NAMALWA (cell line): ENCODE data around the gene SDHB.
A peak's percentile ranks its signal among the peaks of the same experiment; 100 is the strongest.

Experiments
- DNase-seq: peaks from one replicate; pipeline ENCODE4 v3.0.0-alpha.2; 2015; ENCODE audit warnings: low spot score

SDHB gene

GRCh38 chr1:17012775-17013490 lies 40.9 kb downstream of the SDHB start:
- DNase-seq = no peak

DNA sequence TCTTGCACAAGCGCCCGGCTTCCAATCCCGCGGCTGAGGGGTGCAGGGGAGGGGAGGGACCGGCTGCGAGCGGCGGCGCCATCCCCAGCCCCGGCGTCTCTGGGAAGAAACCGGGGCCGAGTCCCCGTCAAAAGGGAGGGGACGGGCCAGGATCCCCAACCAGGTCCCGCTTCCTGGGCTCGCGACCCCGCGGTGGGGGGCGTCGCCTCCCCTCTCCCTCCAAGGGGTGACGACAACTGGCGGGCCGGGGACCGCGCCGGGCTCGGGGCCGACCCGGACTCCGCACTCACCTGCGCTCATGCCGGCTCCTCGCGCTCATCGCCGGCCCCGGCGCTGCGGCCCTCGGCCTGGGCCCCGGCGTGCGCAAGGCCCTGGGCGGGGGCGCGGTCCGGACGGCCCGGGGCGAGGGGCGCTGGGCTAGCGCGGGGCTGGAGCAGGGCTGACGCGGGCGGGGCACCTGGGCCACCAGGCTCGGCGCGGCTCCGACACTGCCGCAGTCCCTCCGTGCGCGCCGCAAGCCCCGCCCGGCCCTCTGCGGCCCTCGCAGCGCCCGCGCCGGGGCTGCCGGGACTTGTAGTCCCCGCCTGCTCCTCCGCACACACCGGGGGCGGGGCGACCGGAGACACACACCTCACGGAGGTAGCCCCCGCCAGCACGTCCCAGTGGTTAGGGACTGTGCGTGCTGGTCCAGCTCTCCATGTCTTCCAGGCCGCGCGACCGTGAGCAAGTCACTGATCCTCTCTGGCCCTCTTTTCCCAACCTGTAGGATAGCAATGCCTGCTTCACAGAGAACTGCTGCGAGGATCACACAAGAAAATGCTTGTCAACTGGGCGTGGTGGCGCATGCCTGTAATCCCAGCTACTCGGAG lies 42.2 kb downstream of the SDHB start, which contains the start of gene ATP13A2:
TSS of gene ATP13A2 (minus strand) at position 490 of the 869 bp plus-strand sequence. CDS start at position 300, 190 bp downstream.
- peak; percentile 92 for DNase-seq

DNA sequence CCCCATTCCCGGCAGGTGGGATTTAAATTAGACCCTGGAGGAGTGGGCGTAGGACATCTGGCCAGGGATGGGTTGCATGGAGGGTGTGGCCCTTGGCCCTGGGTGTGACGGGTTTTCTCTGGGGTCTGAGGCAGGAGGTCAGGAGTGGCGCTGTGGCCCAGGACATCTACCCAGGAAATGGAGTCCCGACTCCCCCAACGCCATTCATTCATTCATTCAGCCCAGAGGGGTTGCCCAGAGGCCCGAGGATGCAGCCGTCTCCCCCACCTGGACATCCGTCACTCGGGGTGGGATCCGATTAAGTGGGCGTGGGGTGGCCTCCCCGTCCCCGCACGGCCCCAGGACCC lies 42.8 kb downstream of the SDHB start:
- DNase-seq = no peak

GRCh38 chr1:17009706-17010105 lies 44.1 kb downstream of the SDHB start:
- no peak for DNase-seq

DNA sequence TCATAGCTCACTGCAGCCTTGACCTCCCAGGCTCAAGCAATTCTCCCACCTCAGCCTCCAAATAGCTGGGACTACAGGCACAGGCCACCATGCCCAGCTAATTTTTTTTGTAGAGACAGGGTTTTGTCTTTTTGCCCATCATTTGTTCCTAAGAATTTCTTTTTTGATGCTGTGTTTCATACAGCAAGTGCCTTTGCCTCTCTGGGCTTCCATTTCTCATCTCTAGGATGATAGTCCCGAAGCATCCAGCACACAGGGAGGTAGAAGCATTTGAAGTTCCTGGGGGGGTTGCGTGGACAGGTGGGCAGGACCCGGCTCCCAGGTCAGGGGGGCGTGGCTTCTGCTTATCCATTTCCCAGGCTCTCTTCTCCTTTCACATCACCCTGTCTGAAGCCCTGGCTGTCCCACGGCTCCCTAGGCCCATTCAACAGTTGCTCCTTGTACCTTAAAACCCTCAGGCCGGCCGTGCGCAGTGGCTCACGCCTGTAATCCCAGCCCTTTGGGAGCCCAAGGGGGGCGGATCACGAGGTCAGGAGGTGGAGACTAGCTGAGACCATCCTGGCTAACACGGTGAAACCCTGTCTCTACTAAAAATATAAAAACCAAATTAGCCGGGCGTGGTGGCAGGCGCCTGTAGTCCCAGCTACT lies 45.5 kb downstream of the SDHB start:
- no peak for DNase-seq

- DNase-seq = no peak
Measured at GRCh38 chr1:17007121-17007520, 46.7 kb downstream of the SDHB start.

DNA sequence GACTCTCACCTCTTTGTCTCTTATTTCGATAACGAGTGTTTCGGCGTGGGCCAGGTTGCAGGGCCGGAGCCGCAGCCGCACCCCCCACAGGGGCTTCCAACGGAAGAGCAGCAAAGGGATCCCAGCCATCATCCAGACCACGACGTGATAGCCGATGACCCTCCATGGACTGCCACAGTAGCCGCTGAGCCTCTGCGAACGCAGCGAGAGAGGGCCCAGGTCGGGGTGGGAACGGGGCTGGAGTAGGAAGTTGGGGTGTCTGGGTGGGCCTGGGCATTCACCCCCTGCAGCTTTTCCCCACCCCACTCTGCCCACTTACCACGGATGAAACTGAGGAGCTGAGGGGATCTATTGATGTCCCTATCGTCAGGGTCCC lies 48.5 kb downstream of the SDHB start:
- DNase-seq = no peak

DNA sequence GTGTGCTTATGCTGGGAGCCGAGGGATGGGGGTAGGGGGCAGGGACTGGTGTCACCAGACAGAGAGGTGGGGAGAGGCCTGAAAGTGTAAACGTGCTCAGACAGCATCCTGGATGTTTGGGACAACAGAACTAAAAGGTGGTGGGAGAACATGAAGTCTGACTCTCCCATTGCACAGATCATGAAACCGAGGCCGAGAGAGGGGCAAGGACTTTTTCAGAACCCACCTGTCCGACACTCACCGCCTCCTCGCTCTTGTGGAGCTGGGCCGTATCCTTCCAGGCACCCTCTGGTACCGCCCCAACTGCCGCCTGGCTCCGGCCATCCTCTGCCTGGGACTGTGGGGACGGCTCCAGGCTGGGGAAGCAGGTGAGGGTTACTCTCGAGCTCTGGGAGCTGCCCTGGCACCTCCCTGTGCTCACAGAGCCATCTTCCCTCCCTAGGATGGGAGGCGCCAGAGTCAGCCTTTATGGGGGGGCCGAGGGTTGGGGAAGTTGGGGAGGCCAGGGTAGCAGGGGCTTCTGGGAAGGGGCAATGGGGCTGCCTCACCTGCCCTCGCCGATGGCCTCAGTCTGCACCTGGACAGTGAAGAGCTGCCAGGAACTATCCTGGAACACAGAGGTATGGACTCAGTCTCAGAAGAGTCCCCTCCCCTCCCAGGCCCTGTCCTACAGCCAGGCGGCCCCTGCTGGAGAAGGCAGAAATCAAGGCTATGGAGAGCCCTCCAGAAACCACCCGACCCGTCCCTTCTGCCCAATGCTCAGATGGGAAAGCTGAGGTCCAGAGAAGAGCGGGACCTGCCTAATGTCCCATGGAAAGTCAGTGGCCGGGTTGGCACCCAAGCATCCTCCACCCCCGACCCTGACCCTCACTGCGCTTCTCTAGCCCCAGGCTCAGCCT lies 49.1 kb downstream of the SDHB start:
- DNase-seq = no peak

DNA sequence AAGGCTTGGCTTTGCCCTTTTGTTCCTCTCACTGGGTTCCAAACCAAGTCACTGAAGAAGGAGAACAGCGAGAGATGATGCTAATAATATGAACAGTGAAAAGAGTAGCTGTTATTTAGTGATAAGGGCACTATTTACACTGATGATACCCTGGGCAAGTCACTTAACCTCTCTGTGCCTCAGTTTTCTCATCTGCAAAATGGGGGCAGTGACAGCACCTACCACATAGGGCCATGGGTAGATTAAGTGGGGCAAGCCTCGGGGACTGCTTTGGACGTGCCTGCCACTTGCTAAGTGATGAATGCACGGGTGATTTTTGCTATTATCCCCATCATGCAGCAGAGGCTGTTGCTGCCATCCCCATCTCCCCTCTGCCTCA lies 51.3 kb downstream of the SDHB start:
- no peak for DNase-seq

- no peak for DNase-seq
Measured at GRCh38 chr1:17001760-17002523, 51.9 kb downstream of the SDHB start.

DNA sequence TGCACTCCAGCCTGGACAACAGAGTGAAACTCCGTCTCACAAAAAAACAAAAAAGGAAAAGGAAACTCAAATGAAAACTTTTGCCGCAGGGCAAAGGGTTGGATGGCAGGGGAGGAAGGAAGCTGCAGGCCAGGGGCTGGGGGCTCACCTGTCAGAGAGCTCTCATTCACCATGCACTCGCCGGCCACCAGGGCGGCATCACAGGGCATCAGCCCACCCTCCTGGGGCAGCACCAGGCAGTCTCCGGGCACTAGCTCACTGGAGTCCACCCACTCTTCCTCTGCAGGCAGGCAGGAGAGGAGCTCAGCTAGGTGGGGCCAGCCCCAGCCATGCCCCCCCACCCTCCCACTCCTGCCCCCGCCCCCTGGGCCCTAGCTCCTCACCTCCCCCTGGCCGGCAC lies 54.0 kb downstream of the SDHB start:
- DNase-seq = no peak

DNA sequence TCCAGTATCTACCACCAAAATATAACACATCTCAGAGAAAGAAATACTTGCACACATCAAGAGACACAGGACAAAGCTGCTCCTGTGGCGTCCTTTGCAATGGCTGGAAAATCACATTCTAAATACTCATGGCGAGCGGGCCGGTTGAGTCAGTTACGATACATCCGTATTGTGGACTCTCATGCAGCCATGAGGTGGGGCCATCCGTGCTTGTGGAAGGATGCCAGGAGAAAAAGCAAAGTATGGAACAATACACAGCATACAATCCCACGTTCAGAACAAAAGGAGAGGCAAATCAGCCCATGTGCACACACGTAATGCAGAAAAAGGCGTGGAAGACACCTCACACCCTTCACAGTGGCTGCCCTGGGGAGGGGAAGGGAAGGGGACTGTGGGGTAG lies 55.2 kb downstream of the SDHB start:
- DNase-seq = no peak

- no peak for DNase-seq
Measured at GRCh38 chr1:16996845-16997244, 57.0 kb downstream of the SDHB start.

GRCh38 chr1:16993521-16994038 lies 60.3 kb downstream of the SDHB start:
- no peak for DNase-seq

GRCh38 chr1:16992675-16993074 lies 61.2 kb downstream of the SDHB start:
- DNase-seq = no peak

DNA sequence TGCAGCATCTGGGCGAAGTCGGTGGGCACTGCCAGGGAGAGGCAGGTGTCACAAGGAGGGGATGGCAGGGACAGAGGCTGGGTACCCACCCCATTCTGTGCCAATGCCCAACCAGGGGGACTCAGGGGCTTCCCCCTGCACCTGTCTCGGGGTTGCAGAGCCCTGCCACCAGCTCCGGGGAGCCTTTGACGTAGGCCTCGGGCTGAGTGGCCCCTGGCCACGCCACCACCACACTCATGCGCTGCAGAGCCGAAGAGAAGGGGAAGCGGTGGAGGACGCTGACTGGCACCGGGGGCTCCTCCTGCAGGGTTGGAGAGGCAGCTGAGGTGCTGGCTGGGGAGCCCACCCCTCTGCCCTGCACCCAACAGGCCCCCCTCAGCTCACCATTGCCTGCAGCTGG lies 61.7 kb downstream of the SDHB start:
- no peak for DNase-seq

GRCh38 chr1:16991571-16991970 lies 62.3 kb downstream of the SDHB start:
- DNase-seq = no peak

DNA sequence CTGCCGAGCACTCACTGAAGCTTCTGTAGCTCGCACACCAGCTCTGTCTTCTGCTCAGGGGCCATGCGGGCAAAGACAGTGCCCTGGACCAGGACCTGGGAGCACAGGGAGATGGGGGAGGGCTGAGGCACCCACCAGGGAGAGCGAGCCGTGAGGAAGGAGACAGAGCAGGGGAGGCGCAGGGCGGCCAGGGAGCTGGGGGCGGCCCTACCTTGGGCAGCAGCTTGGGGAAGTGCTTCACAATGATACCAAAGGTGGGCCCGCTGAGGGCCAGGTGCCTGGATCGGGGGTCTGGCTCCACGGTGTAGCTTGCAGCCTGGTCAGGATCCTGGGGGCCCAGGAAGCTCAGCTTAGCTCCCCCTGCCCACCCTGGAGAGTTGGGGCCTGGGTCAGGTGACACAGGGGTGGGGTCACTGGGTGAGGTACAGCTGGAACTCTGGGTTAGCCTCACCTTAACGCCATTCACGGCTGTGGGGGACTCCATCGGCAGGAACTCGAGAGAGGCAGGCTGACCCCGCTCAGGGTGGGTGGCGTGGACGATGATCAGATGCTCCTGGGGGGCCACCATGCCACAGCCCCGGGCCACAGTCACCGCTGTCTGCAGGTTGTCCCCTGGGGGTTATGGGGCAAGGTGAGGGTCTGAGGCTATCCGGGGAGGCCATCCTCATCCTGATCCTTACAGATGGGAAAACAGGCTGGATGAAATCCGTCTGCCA lies 64.0 kb downstream of the SDHB start:
- DNase-seq = no peak

GRCh38 chr1:16988210-16988609 lies 65.6 kb downstream of the SDHB start:
- no peak for DNase-seq

DNA sequence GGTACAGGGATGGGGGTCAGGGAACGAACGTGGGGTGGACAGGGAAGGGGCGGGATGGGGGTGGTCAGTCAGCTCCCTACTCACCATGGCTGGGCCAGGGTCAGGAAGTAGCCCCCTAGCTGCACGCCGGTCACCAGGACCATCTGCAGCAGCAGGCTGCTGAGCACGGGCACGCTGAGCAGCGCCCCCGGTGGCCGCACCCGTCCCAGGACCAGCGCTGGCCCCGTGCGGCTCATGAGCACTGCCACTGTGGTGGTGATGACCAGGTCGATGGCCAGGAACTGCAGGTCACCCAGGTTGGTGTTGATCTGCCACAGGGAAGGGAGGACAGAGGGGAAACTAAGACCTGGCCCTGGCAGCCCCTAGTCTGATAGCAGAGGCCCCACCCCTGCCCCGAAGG lies 66.9 kb downstream of the SDHB start:
- no peak for DNase-seq
